HepG2 (cell line): ENCODE results near the gene NUDT3. TPM values are rescaled to one million over a fixed set of nuclear protein-coding genes. Genes with fewer than 3 reads are reported as not detected.
A peak's percentile ranks its signal among the peaks of the same experiment; 100 is the strongest.

ENCODE experiments used
- ATAC-seq: fragments of 200-7000 bp; cut with Tn5 transposase; 3 replicates; pipeline ENCODE4 v1.9.1; 2020; ENCODE audit warnings: mild to moderate bottlenecking, moderate library complexity
- BruUV-seq: library from RNA; stranded (reverse); fragments of 400-500 nt; replicated peaks from 2 replicates; lab custom pipeline; 2021; lab: Mats Ljungman, UMichigan
- CTCF ChIA-PET: fragments of 300-600 bp; formaldehyde crosslinking; extraction: SDS; loops from one replicate; lab custom pipeline; 2021; ENCODE audit warnings: low total read pairs, inconsistent platforms, low intra/inter-chr PET ratio; lab: Yijun Ruan, JAX
- POLR2A ChIA-PET: fragments of 350-600 bp; sonication (Branson Sonifier 250); formaldehyde crosslinking; loops from one replicate; lab custom pipeline; 2020; ENCODE audit warnings: antibody characterized with exemption, inconsistent platforms; lab: Yijun Ruan, JAX
- DNase-seq: peaks from one replicate; pipeline ENCODE4 v3.0.0-alpha.2; 2015; ENCODE audit warnings: low spot score
- FAIRE-seq: peaks from 3 replicates; lab custom pipeline; 2011; peaks lifted over from hg19 to GRCh38; lab: Jason Lieb, UNC
- H2AFZ ChIP-seq: one replicate; pipeline ENCODE4 v1.6.1; 2011; ENCODE audit warnings: low read length, inconsistent platforms
- H3K27ac ChIP-seq: fragments of 300-600 bp; 3 replicates; pipeline ENCODE4 v1.8.0; 2011; ENCODE audit warnings: mixed run types, mild to moderate bottlenecking, mixed read lengths, low read length, inconsistent platforms; ENCODE audit not compliant: insufficient read depth; ENCODE audit errors: extremely low read length
- H3K27me3 ChIP-seq, 2 experiments: fragments of 200-600 bp in 1 of 2; 2 replicates in 1 of 2; 3 replicates in 1 of 2; pipeline versions ENCODE4 v1.6.0 to v1.8.0; 2011; ENCODE audit warnings: low read length in 2 of 2, mild to moderate bottlenecking in 2 of 2, moderate library complexity in 2 of 2, inconsistent platforms in 1 of 2; ENCODE audit not compliant: insufficient read depth in 2 of 2, control insufficient read depth in 1 of 2
- H3K36me3 ChIP-seq, 2 experiments: fragments of 200-600 bp in 1 of 2; replicated peaks in 1 of 2; 2 replicates in 1 of 2; 3 replicates in 1 of 2; pipeline versions ENCODE4 v1.5.1 to v1.8.0; 2011; ENCODE audit warnings: low read length in 2 of 2, inconsistent platforms in 1 of 2; ENCODE audit not compliant: insufficient read depth in 2 of 2, control insufficient read depth in 1 of 2
- H3K4me1 ChIP-seq: 2 replicates; pipeline ENCODE4 v1.5.1; 2012; ENCODE audit warnings: low read length, inconsistent platforms; ENCODE audit not compliant: insufficient read depth
- H3K4me2 ChIP-seq: 2 replicates; pipeline ENCODE4 v1.6.0; 2011; ENCODE audit warnings: low read depth, low read length, inconsistent platforms
- H3K4me3 ChIP-seq, 3 experiments: fragments of 200-600 bp in 1 of 3; sonication (generic), shearing (Covaris generic) in 1 of 3; replicated peaks in 1 of 3; 2 replicates each; pipeline ENCODE4 v1.5.1; 2011 to 2016; ENCODE audit warnings: low read length in 3 of 3, inconsistent platforms in 2 of 3, low read depth in 2 of 3, mild to moderate bottlenecking in 2 of 3, control low read depth in 1 of 3, mixed read lengths in 1 of 3; ENCODE audit not compliant: insufficient read depth in 1 of 3
- H3K79me2 ChIP-seq: one replicate; pipeline ENCODE4 v1.6.1; 2011; ENCODE audit warnings: low read length, inconsistent platforms; ENCODE audit not compliant: insufficient read depth
- H3K9ac ChIP-seq: 2 replicates; pipeline ENCODE4 v1.6.0; 2011; ENCODE audit warnings: mild to moderate bottlenecking, low read depth, low read length, inconsistent platforms; ENCODE audit not compliant: insufficient read depth
- H3K9me3 ChIP-seq: 2 replicates; pipeline ENCODE4 v1.5.1; 2012; ENCODE audit warnings: mild to moderate bottlenecking, low read length
- H4K20me1 ChIP-seq: 2 replicates; pipeline ENCODE4 v1.6.0; 2011; ENCODE audit warnings: inconsistent platforms, mild to moderate bottlenecking, low read length, moderate library complexity; ENCODE audit not compliant: insufficient read depth
- ATM ChIP-seq: fragments of 450-650 bp; IDR thresholded peaks from 2 replicates; pipeline ENCODE4 v1.7.1; 2017; ENCODE audit warnings: mild to moderate bottlenecking, borderline replicate concordance
- FOSL2 ChIP-seq: sonication (generic); formaldehyde crosslinking; IDR thresholded peaks from 2 replicates; pipeline ENCODE4 v1.4.0; 2020; ENCODE audit warnings: missing genetic modification reagents
- MTA1 ChIP-seq: sonication (generic); formaldehyde crosslinking; IDR thresholded peaks from 2 replicates; pipeline ENCODE4 v1.4.0; 2020; ENCODE audit warnings: missing genetic modification reagents, mild to moderate bottlenecking, borderline replicate concordance
- SIN3A ChIP-seq: IDR thresholded peaks from 2 replicates; pipeline ENCODE4 v1.6.1; 2011; ENCODE audit warnings: low read depth, mild to moderate bottlenecking, control low read depth, low read length, borderline replicate concordance
- WGBS: methylation state at CpG from one replicate; pipeline ENCODE4 v1.1.6; 2017; ENCODE audit warnings: low lambda C conversion rate; 5-methylcytosine and 5-hydroxymethylcytosine counted together
- in situ Hi-C: cut with HindIII; loops from 2 replicates; pipeline ENCODE4 v1.10.0; 2017; ENCODE audit warnings: low pct_unique_long_range_greater_than_20kb; ENCODE audit not compliant: extremely low pct_ligation_motif_present
- intact Hi-C: fragments of 100-400 bp; cut with micrococcal nuclease; formaldehyde crosslinking; loops from one replicate; pipeline ENCODE4 v1.10.0; 2022; ENCODE audit not compliant: unreplicated experiment
- polyA plus RNA-seq, 8 experiments: library from polyadenylated mRNA; depleted of rRNA in 3 of 8; stranded (reverse) in 7 of 8; unstranded in 1 of 8; fragments of >200 nt; fragmentation: Illumina TruSeq in 4 of 8; extraction: Trizol in 4 of 8; gene quantifications; 2 replicates each; pipeline versions ENCODE4 v1.2.1 to v1.2.3, GENCODE V29; 2011 to 2016; ENCODE audit warnings: low read depth in 4 of 8, missing spikeins in 1 of 8, mixed read lengths in 1 of 8; ENCODE audit not compliant: insufficient read depth in 1 of 8
- total RNA-seq, 5 experiments: library from RNA; depleted of rRNA; stranded (reverse); fragments of >200 nt; fragmentation: Illumina TruSeq; extraction: Trizol; gene quantifications; 2 replicates each; pipeline ENCODE4 v1.2.3, GENCODE V29; 2016; ENCODE audit warnings: low read depth in 1 of 5
- TF ChIP-seq, protein P1 (sequence below): sonication (generic); formaldehyde crosslinking; IDR thresholded peaks from 2 replicates; pipeline ENCODE4 v1.5.0; 2020; ENCODE audit warnings: missing genetic modification reagents
- TF ChIP-seq, protein P2 (sequence below): sonication (generic); formaldehyde crosslinking; IDR thresholded peaks from 2 replicates; pipeline ENCODE4 v1.4.0; 2020; ENCODE audit warnings: low read depth, mild to moderate bottlenecking, missing genetic modification reagents

The NUDT3 gene
- total and polyA plus RNA-seq, 2 of the 13 experiments (the other 11 are each of a cell fraction or from before 2014, with no cell fraction given), result 20.2 to 20.6 TPM

DNA sequence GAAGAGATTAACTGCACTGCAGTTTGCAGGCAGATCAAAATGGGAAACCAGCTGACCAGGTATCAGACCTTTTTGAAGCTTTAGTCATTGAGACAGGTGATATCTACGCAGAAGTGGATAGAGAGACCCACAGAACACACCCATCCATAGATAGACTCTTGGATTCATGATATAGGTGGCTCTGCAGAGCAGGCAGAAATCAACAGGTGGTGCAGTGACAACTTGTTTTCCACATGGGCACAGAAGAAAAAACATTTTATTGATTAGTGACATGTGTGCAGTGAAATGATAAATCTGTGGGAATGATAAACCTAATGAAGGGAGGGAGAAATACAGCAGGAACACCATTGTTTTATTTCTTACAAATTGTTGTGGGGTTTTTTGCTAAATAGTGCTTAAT lies 45.2 kb downstream of the NUDT3 start:
- WGBS, result 100% methylated on average over 1 of the region's 1 CpG
- in situ Hi-C loops (no loop called here), intact Hi-C loops (no loop called here)
- peak overlapping the region; percentile 14 for H3K27ac ChIP-seq
- no TSS peak for BruUV-seq
- H3K27me3 ChIP-seq, result no peaks in the 10 kb centered on the region
- no peak overlapping the region for H2AFZ ChIP-seq
- H3K4me1 ChIP-seq, result peaks cover 3% of the 10 kb centered on the region
- H3K4me2 ChIP-seq, result no peak overlapping the region
- ChIA-PET CTCF (no interaction called here), POLR2A (no interaction called here)
- H4K20me1 ChIP-seq, result peaks cover 14% of the 10 kb centered on the region
- H3K36me3 ChIP-seq, result peaks cover 0 to 5% of the 10 kb centered on the region in 2 experiments; a peak in 1 of 5 replicates
- no peak overlapping the region for H3K9ac ChIP-seq
- FAIRE-seq (no peak), DNase-seq (no peak), ATAC-seq (no peak)
- TF ChIP-seq, protein P1, sequence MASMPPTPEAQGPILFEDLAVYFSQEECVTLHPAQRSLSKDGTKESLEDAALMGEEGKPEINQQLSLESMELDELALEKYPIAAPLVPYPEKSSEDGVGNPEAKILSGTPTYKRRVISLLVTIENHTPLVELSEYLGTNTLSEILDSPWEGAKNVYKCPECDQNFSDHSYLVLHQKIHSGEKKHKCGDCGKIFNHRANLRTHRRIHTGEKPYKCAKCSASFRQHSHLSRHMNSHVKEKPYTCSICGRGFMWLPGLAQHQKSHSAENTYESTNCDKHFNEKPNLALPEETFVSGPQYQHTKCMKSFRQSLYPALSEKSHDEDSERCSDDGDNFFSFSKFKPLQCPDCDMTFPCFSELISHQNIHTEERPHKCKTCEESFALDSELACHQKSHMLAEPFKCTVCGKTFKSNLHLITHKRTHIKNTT (CRISPR knock-in tag), result no peak
- TF ChIP-seq MTA1 (CRISPR knock-in tag), result no peak
- no peak for TF ChIP-seq ATM
- TF ChIP-seq, protein P2, sequence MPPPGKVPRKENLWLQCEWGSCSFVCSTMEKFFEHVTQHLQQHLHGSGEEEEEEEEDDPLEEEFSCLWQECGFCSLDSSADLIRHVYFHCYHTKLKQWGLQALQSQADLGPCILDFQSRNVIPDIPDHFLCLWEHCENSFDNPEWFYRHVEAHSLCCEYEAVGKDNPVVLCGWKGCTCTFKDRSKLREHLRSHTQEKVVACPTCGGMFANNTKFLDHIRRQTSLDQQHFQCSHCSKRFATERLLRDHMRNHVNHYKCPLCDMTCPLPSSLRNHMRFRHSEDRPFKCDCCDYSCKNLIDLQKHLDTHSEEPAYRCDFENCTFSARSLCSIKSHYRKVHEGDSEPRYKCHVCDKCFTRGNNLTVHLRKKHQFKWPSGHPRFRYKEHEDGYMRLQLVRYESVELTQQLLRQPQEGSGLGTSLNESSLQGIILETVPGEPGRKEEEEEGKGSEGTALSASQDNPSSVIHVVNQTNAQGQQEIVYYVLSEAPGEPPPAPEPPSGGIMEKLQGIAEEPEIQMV (CRISPR knock-in tag), result no peak
- no peak for TF ChIP-seq FOSL2 (CRISPR knock-in tag)
- no peak for TF ChIP-seq SIN3A
- no peak overlapping the region for H3K4me3 ChIP-seq
- H3K9me3 ChIP-seq, result no peaks in the 10 kb centered on the region
- peaks cover 53% of the 10 kb centered on the region for H3K79me2 ChIP-seq
